Loucy (cell line): Measurements from ENCODE around the gene OOSP1.

ENCODE experiments used
- H2AFZ ChIP-seq: fragments of 200-600 bp; sonication (generic); 2 replicates; pipeline ENCODE4 v1.6.0; 2016; ENCODE audit warnings: antibody characterized with exemption, mild to moderate bottlenecking, low read length, moderate library complexity
- H3F3A ChIP-seq: fragments of 200-600 bp; 2 replicates; pipeline ENCODE4 v1.6.0; 2016; ENCODE audit warnings: antibody characterized with exemption, low read depth, mild to moderate bottlenecking
- H3K27me3 ChIP-seq: fragments of 200-600 bp; sonication (generic); 2 replicates; pipeline ENCODE4 v1.6.1; 2014; ENCODE audit warnings: low read length, mild to moderate bottlenecking; ENCODE audit not compliant: insufficient read depth, poor library complexity, severe bottlenecking
- H3K36me3 ChIP-seq: fragments of 200-600 bp; sonication (generic); 2 replicates; pipeline ENCODE4 v1.6.1; 2016; ENCODE audit warnings: low read length; ENCODE audit not compliant: insufficient read depth
- H3K4me1 ChIP-seq: fragments of 200-600 bp; sonication (generic); 2 replicates; pipeline ENCODE4 v1.5.1; 2014; ENCODE audit warnings: low read length, mild to moderate bottlenecking; ENCODE audit not compliant: insufficient read depth, poor library complexity, severe bottlenecking
- H3K4me2 ChIP-seq: fragments of 200-600 bp; sonication (generic); 2 replicates; pipeline ENCODE4 v1.6.0; 2014; ENCODE audit warnings: antibody characterized with exemption, low read length, low read depth, mild to moderate bottlenecking; ENCODE audit not compliant: poor library complexity, severe bottlenecking
- H3K4me3 ChIP-seq: fragments of 200-600 bp; sonication (generic); 2 replicates; pipeline ENCODE4 v1.5.1; 2014; ENCODE audit warnings: low read length, mild to moderate bottlenecking, mixed read lengths; ENCODE audit not compliant: poor library complexity, severe bottlenecking
- H3K79me2 ChIP-seq: fragments of 200-600 bp; sonication (generic); 2 replicates; pipeline ENCODE4 v1.6.1; 2014; ENCODE audit warnings: low read length; ENCODE audit not compliant: insufficient read depth
- H3K9ac ChIP-seq: fragments of 200-600 bp; sonication (generic); 2 replicates; pipeline ENCODE4 v1.6.0; 2014; ENCODE audit warnings: mild to moderate bottlenecking, low read depth, low read length, moderate library complexity; ENCODE audit not compliant: poor library complexity, severe bottlenecking
- H3K9me2 ChIP-seq: fragments of 200-600 bp; sonication (generic); replicated peaks from 2 replicates; pipeline ENCODE4 v1.6.1; 2016; ENCODE audit warnings: low read depth, low read length, mixed read lengths
- H3K9me3 ChIP-seq: fragments of 200-600 bp; sonication (generic); 2 replicates; pipeline ENCODE4 v1.6.1; 2014; ENCODE audit warnings: mild to moderate bottlenecking, antibody characterized with exemption, low read length, low read depth; ENCODE audit not compliant: insufficient read depth
- H4K20me1 ChIP-seq: fragments of 200-600 bp; sonication (generic); 2 replicates; pipeline ENCODE4 v1.6.0; 2014; ENCODE audit warnings: antibody characterized with exemption, low read length, mild to moderate bottlenecking; ENCODE audit not compliant: insufficient read depth, poor library complexity, severe bottlenecking
- EZH2phosphoT487 ChIP-seq: fragments of 200-600 bp; IDR thresholded peaks from 2 replicates; pipeline ENCODE4 v1.6.1; 2018; ENCODE audit warnings: antibody characterized with exemption, mild to moderate bottlenecking, moderate library complexity, borderline replicate concordance
- TF ChIP-seq, protein P1 (sequence below): fragments of 200-600 bp; sonication (generic); conservative IDR thresholded peaks from 2 replicates; pipeline ENCODE4 v1.5.1; 2014; ENCODE audit warnings: mild to moderate bottlenecking, antibody characterized with exemption, low read length

OOSP1 gene

DNA sequence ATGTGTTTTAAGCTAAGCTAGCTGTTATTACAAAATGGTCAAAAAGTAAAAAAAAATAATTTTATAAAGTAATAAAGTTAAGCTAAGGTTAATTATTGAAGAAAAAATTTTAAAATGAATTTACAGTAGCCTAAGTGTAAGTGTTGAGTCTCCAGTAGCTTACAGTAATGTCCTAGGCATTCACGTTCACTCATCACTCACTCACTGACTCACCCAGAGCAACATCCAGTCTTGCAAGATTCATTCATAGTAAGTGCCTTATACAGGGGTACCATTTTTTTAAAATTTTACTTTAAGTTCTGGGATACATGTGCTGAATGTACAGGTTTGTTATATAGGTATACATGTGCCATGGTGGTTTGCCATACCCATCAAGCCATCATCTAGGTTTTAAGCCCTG lies 67.1 kb downstream of the OOSP1 start:
- no peaks in the 10 kb centered on the region for H3K4me1 ChIP-seq

More for the DNA sequence above, 67.1 kb downstream of the OOSP1 start:
- H3K9me3 ChIP-seq, result no peaks in the 10 kb centered on the region
- no peaks in the 10 kb centered on the region for H3K9me2 ChIP-seq
- H3K4me2 ChIP-seq, result no peak overlapping the region
- H3K79me2 ChIP-seq, result no peaks in the 10 kb centered on the region
- no peak overlapping the region for H2AFZ ChIP-seq
- H3F3A ChIP-seq, result no peaks in the 10 kb centered on the region
- H3K9ac ChIP-seq, result no peak overlapping the region
- no peak for TF ChIP-seq EZH2phosphoT487
- TF ChIP-seq, protein P1, sequence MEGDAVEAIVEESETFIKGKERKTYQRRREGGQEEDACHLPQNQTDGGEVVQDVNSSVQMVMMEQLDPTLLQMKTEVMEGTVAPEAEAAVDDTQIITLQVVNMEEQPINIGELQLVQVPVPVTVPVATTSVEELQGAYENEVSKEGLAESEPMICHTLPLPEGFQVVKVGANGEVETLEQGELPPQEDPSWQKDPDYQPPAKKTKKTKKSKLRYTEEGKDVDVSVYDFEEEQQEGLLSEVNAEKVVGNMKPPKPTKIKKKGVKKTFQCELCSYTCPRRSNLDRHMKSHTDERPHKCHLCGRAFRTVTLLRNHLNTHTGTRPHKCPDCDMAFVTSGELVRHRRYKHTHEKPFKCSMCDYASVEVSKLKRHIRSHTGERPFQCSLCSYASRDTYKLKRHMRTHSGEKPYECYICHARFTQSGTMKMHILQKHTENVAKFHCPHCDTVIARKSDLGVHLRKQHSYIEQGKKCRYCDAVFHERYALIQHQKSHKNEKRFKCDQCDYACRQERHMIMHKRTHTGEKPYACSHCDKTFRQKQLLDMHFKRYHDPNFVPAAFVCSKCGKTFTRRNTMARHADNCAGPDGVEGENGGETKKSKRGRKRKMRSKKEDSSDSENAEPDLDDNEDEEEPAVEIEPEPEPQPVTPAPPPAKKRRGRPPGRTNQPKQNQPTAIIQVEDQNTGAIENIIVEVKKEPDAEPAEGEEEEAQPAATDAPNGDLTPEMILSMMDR, result no peak
- no peaks in the 10 kb centered on the region for H4K20me1 ChIP-seq
- no peaks in the 10 kb centered on the region for H3K36me3 ChIP-seq
- no peaks in the 10 kb centered on the region for H3K27me3 ChIP-seq
- H3K4me3 ChIP-seq, result no peak overlapping the region
